GM12874 (cell line): ENCODE data around the gene SELPLG.
A peak's percentile ranks its signal among the peaks of the same experiment; 100 is the strongest.

Source experiments
- CTCF ChIP-seq: IDR thresholded peaks from 2 replicates; pipeline ENCODE4 v1.5.1; 2011; ENCODE audit warnings: low read depth, mild to moderate bottlenecking, control low read depth, low read length, moderate library complexity; ENCODE audit not compliant: insufficient read depth

Gene SELPLG

GRCh38 chr12:108622421-108622820 lies 11.3 kb downstream of the SELPLG start:
- TF ChIP-seq CTCF = no peak

DNA sequence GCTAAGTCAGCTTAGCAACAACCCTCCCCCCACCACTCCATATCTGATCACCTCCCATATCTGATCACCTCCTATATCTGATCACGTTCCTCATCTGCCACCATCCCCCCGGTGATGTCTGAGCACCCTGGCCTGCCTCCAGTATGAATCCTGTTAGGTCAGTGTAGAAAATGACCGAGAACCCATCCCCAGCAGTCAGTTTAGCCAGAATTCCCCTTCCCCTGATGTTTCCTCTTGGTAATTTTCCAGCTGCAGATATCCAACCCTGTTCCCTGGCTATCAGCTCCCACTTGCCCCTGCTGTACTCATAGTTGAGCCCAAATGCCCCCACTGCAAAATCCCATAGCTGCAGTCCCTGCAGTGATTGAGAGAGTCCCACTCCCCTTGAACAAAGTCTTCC lies 12.5 kb downstream of the SELPLG start:
- no peak for TF ChIP-seq CTCF

DNA sequence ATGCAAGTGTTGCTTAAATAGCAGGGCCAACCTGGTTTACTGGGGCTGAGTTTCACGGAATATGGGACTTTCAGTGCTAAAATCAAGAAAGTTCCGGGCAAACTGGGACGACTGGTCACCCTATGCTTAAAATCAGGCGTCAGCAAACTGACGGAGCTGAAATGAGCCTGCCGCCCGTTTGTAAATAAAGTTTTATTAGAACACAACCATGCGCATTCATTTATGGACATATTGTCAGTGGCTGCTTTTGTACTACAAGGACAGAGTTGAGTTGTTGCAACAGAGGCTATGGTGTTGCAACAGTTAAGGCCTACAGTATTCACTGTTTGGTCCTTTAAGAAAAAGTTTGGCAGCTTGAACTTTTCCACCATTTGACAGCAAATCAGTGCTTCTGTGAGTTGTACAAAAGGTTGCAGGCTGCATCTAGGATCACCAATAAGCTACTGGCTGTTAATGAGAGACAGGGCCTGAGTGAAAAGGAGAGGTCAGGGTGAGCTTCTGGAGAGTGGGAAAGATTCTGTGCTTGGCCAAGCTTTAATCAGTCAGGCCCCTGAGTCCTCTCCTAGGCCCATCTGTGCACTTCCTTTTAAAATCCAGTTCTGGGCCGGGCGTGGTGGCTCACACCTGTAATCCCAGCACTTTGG lies 13.3 kb downstream of the SELPLG start:
- no peak for TF ChIP-seq CTCF

- TF ChIP-seq CTCF = no peak
Observed at GRCh38 chr12:108619369-108620160, 14.1 kb downstream of the SELPLG start.

DNA sequence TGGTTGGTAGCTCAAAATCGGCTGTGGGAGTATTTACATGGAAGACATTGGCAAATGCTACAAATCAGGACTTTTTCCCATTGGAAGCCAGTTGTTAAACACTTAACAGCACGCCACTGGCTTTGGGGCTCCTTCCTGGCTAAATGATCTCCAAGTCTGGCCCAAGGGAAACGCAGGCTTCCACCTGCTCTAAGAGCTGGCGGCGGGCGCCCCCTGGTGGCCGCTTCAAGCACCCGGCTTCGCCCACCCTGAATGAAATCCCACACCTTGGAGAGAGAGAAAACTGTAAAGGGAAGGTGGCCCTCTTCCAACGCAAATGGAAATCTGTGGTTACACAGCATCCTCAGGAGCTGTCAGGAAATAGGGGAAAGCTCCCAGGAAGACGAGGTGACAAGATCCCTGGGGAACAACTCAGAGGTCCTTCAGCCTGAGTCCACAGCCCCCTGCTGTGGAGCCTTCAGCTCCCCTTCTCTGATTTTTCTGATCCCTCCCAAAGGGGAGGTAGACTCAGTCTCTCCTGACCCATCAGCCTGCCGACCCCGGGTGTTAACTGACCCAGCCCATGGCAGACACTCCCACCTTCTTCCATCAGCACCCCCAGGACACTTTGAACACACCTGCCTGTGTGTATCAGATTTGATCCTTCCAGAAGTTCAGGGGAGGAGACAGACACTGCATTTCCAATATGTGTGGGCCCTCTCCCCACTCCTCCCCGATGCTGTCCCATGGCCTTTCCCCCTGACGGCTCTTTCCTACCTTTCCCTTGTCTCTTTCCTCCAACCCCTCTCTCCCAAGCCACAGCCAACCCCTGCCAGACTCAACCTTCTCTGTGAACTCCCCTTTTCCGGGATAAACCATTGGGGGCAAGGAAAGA lies 15.4 kb downstream of the SELPLG start:
- TF ChIP-seq CTCF = peak; percentile 91

- no peak for TF ChIP-seq CTCF
Observed at GRCh38 chr12:108616941-108617858, 16.5 kb downstream of the SELPLG start.
